ENCODE results near the gene CNTN1. TPM values are rescaled to one million over a fixed set of nuclear protein-coding genes. Genes with fewer than 3 reads are reported as not detected.

The CNTN1 gene
- total RNA-seq, 3 donors from 2014 or later, result not detected

- Mint-ChIP-seq H3K4me1 (ENCODE audit: low read depth) (no peaks in the 10 kb centered on the region), H3K36me3 (ENCODE audit: insufficient read depth) (no peaks in the 10 kb centered on the region), H3K4me3 (no peak overlapping the region), H3K9me3 (peaks cover 3% of the 10 kb centered on the region), H3K27me3 (ENCODE audit: low read depth) (no peaks in the 10 kb centered on the region)
- no peak for DNase-seq
- ATAC-seq, result no peak
These were observed 78.5 kb downstream of the CNTN1 start for GRCh38 chr12:40770781-40771180.

GRCh38 chr12:40775661-40776060, 83.4 kb downstream of the CNTN1 start:
- Mint-ChIP-seq H3K27me3 (ENCODE audit: low read depth) (no peaks in the 10 kb centered on the region), H3K4me1 (ENCODE audit: low read depth) (no peaks in the 10 kb centered on the region), H3K9me3 (no peaks in the 10 kb centered on the region), H3K4me3 (no peak overlapping the region), H3K36me3 (ENCODE audit: insufficient read depth) (no peaks in the 10 kb centered on the region)
- ATAC-seq (no peak), DNase-seq (no peak)

DNA sequence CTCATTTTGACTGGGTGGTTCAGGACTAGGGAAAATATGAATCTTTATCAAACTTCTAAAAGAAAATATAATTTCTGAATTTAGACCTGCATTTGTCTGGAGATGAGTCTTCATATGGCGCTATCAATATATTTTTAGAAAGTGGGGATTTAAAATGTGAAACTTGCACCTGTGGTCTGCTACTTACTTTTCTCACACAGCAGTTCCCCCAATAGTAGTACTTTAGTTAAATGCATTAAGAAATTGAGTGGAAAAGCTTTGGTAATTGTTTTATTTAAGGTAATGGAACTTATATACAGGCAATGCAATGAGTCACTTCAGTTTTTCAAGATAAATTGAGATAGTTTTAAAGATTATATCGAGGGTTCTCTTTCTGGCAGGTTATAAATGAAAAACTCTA, 91.9 kb downstream of the CNTN1 start:
- Mint-ChIP-seq H3K27me3 (ENCODE audit: low read depth) (no peaks in the 10 kb centered on the region), H3K36me3 (ENCODE audit: insufficient read depth) (no peaks in the 10 kb centered on the region), H3K9me3 (no peaks in the 10 kb centered on the region), H3K4me1 (ENCODE audit: low read depth) (no peaks in the 10 kb centered on the region), H3K4me3 (no peak overlapping the region)
- DNase-seq (no peak), ATAC-seq (no peak)

GRCh38 chr12:40788276-40788675, 96.0 kb downstream of the CNTN1 start:
- H3K4me3 Mint-ChIP-seq, result no peak overlapping the region
- DNase-seq (no peak), ATAC-seq (no peak)
- H3K27me3 Mint-ChIP-seq (ENCODE audit: low read depth), result no peaks in the 10 kb centered on the region
- no peaks in the 10 kb centered on the region for H3K4me1 Mint-ChIP-seq (ENCODE audit: low read depth)
- no peaks in the 10 kb centered on the region for H3K9me3 Mint-ChIP-seq
- H3K36me3 Mint-ChIP-seq (ENCODE audit: insufficient read depth), result no peaks in the 10 kb centered on the region

DNA sequence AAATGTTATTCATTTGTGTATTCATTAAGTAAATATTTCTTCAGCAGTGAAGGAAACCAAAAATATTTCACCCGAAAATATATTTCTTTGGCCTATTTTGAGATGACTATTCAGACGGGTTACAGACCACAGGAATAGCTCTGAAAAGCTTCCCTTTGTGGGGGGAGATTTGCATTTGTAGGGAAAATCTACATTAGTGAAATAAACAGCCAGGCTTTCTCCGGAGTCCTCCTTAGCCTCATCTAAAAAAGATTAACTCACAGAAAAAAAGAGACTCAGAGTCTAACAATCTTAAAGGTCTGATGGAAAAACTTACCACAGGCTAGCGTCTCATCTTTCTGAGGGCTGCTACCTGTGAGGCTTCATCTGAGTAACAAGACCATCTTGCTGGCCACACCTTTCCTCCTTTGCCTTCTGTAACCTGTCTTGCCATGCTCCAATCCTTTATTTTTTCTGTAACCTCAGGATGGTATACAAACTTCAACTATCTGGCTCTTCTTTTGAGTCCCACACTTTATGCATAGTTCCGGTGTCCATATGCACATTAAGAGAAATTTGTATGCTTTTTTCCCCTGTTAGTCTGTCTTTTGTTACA, 100.7 kb downstream of the CNTN1 start:
- ATAC-seq, result no peak
- no peak for DNase-seq
- Mint-ChIP-seq H3K27me3 (ENCODE audit: low read depth) (no peaks in the 10 kb centered on the region), H3K9me3 (no peaks in the 10 kb centered on the region), H3K4me1 (ENCODE audit: low read depth) (no peaks in the 10 kb centered on the region), H3K4me3 (no peak overlapping the region), H3K36me3 (ENCODE audit: insufficient read depth) (no peaks in the 10 kb centered on the region)

DNA sequence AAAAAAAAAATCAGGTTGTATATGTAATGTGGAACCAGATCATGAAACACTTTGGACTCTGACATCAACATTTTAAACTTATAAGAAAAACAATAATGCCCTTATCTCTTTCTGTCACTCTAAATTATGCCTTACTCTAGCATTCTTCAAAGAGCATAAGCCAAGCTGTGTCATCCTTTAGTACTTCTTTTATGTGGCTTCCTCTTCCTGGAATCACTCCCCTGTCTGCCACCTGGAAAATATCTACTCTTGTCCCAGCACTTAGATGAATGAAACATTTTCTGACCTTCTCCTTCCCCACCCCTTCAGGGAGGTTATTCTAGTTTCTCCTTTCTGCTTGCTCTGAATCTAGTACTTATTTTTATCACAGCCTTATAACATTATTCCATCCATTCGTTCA, 101.2 kb downstream of the CNTN1 start:
- H3K9me3 Mint-ChIP-seq, result no peaks in the 10 kb centered on the region
- no peaks in the 10 kb centered on the region for H3K27me3 Mint-ChIP-seq (ENCODE audit: low read depth)
- ATAC-seq (no peak), DNase-seq (no peak)
- no peaks in the 10 kb centered on the region for H3K36me3 Mint-ChIP-seq (ENCODE audit: insufficient read depth)
- no peaks in the 10 kb centered on the region for H3K4me1 Mint-ChIP-seq (ENCODE audit: low read depth)
- H3K4me3 Mint-ChIP-seq, result no peak overlapping the region

- H3K4me3 Mint-ChIP-seq, result no peak overlapping the region
- no peaks in the 10 kb centered on the region for H3K27me3 Mint-ChIP-seq (ENCODE audit: low read depth)
- ATAC-seq, result no peak
- no peaks in the 10 kb centered on the region for H3K9me3 Mint-ChIP-seq
- no peaks in the 10 kb centered on the region for H3K4me1 Mint-ChIP-seq (ENCODE audit: low read depth)
- no peak for DNase-seq
- H3K36me3 Mint-ChIP-seq (ENCODE audit: insufficient read depth), result no peaks in the 10 kb centered on the region
These were observed 101.8 kb downstream of the CNTN1 start for GRCh38 chr12:40794087-40794486.

- DNase-seq, result no peak
- Mint-ChIP-seq H3K9me3 (peaks cover 3% of the 10 kb centered on the region), H3K4me3 (no peak overlapping the region), H3K36me3 (ENCODE audit: insufficient read depth) (no peaks in the 10 kb centered on the region), H3K4me1 (ENCODE audit: low read depth) (no peaks in the 10 kb centered on the region), H3K27me3 (ENCODE audit: low read depth) (no peaks in the 10 kb centered on the region)
- no peak for ATAC-seq
These were observed 108.8 kb downstream of the CNTN1 start for GRCh38 chr12:40801082-40801481.

DNA sequence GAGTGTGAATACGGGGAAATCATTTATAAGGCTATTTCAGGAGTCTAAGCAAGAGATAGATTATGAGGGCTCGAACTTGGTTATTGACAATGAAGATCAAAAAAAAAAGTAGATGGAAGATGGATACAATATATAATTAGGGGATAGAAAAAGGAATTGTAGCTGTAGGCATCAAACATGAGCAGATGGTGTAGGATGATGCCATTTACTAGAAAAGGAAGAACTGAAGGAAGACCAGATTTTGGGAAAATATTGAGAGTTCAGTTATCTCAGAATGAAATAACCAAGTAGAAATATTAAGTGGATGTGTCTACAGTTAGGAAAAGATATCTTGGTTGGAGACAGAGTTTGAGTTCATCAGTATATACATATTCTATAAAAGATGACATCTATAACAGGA, 109.6 kb downstream of the CNTN1 start:
- Mint-ChIP-seq H3K4me1 (ENCODE audit: low read depth) (no peaks in the 10 kb centered on the region), H3K9me3 (peaks cover 3% of the 10 kb centered on the region), H3K27me3 (ENCODE audit: low read depth) (no peaks in the 10 kb centered on the region)

DNA sequence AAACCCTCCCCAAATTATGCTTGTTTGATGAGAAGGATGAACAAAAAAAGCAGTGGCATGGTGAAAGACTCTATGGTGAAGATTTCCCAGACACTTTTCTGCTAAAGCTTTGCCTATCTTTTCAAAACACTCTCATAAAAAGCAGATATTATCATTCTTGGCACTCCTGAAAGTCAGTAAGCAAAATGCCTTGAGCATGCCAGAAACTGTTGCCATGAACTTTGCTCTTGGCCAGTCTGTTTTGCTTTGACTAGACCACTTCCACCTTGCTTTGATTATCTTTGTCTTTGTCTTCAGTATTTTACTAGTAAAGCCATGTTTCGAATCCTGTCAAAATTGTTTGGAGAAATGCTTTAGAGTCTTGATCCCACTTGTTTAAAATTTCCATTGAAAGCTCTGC, 110.4 kb downstream of the CNTN1 start:
- Mint-ChIP-seq H3K4me1 (ENCODE audit: low read depth) (no peaks in the 10 kb centered on the region), H3K36me3 (ENCODE audit: insufficient read depth) (no peaks in the 10 kb centered on the region)
- no peak for DNase-seq

More for the DNA sequence above, 109.6 kb downstream of the CNTN1 start:
- no peaks in the 10 kb centered on the region for H3K36me3 Mint-ChIP-seq (ENCODE audit: insufficient read depth)
- no peak overlapping the region for H3K4me3 Mint-ChIP-seq
- DNase-seq (no peak), ATAC-seq (no peak)

DNA sequence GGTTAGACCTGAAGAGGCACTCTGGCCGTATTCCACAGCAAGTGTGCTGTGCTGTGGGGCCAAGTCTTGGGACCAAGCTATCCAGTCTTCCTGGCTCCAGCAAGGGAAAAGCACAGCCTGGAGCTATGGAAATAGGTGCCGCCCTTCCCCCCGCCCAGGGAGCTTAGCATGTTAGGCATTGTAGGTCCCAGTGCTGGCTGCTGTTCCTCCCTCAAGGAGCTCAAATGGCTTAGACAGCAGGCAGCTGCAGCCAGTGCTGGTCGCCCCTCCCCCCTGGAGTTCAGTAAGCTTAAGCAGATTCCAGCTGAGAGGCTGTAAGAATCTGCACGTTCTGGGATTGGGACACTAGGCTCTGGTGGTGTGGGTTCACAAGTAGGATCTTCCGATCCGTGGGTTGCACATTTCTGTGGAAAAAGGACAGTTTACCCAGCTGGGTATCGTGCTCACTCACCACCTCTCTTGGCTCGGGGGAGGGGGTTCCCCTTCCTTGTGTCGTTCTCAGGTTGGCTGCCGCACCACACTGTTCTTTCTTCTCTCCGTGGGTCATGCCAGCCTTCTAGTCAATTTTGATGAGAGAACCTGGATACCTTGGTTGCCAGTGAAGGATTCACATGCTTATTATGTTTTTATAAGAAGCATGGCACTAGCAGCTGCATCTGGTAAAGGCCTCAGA, 127.3 kb downstream of the CNTN1 start:
- no peak for ATAC-seq
- Mint-ChIP-seq H3K27me3 (ENCODE audit: low read depth) (no peaks in the 10 kb centered on the region), H3K9me3 (peaks cover 19% of the 10 kb centered on the region), H3K36me3 (ENCODE audit: insufficient read depth) (no peaks in the 10 kb centered on the region), H3K4me3 (no peak overlapping the region), H3K4me1 (ENCODE audit: low read depth) (no peaks in the 10 kb centered on the region)
- DNase-seq, result no peak

More for the DNA sequence above, 110.4 kb downstream of the CNTN1 start:
- Mint-ChIP-seq H3K4me3 (no peak overlapping the region), H3K27me3 (ENCODE audit: low read depth) (no peaks in the 10 kb centered on the region), H3K9me3 (peaks cover 3% of the 10 kb centered on the region)
- no peak for ATAC-seq

- DNase-seq (no peak), ATAC-seq (no peak)
- no peak overlapping the region for H3K4me3 Mint-ChIP-seq
These were observed 128.7 kb downstream of the CNTN1 start for GRCh38 chr12:40820794-40821484.

GRCh38 chr12:40825156-40825555, 132.9 kb downstream of the CNTN1 start:
- ATAC-seq (no peak), DNase-seq (no peak)
- Mint-ChIP-seq H3K9me3 (no peaks in the 10 kb centered on the region), H3K36me3 (ENCODE audit: insufficient read depth) (no peaks in the 10 kb centered on the region), H3K27me3 (ENCODE audit: low read depth) (no peaks in the 10 kb centered on the region), H3K4me1 (ENCODE audit: low read depth) (no peaks in the 10 kb centered on the region), H3K4me3 (no peak overlapping the region)

More at GRCh38 chr12:40820794-40821484, 128.7 kb downstream of the CNTN1 start:
- no peaks in the 10 kb centered on the region for H3K36me3 Mint-ChIP-seq (ENCODE audit: insufficient read depth)
- H3K4me1 Mint-ChIP-seq (ENCODE audit: low read depth), result no peaks in the 10 kb centered on the region
- peaks cover 19% of the 10 kb centered on the region for H3K9me3 Mint-ChIP-seq
- no peaks in the 10 kb centered on the region for H3K27me3 Mint-ChIP-seq (ENCODE audit: low read depth)

DNA sequence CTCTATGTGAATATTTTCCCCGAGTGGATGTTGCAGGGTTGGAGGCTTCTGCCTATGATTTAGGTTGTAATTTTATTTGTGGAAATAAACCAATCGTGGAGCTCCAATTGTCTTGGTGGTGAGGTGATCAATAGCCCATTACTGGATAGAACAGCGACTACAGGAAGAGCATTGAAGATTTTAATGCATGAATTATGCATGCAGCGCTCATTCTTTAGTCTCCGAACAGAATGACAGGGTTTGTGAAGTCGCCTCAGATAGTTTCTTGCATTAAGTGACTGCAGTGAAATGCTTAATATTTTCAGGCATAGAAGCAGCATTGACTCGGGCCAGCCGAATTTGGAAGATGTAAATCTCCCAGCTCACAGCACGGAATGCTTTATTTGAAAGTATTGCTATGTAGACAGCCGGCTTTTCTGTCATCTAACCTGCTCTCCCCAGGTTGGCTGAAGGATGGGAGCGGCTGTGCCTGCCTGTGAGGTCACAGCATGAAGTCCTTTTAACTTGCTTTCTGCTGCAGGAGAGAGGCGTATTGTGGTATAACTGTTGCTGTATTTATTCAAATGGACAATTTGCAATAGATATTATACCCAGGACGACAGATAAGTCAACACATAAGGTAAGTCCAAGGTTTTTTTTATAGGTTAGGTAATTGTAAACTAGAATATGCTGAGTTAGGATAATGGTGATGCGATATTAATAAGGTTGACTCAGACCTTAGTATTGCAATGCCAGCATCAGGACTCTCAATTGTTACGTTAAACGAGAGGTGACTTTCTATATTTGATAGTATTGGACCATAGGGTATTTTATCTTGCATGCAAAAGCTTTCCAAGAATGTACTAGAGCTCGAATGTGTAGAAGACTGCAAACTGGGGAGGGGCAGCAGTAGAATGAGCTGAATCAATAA, 135.7 kb downstream of the CNTN1 start:
- Mint-ChIP-seq H3K27me3 (ENCODE audit: low read depth) (no peaks in the 10 kb centered on the region), H3K4me3 (no peak overlapping the region), H3K4me1 (ENCODE audit: low read depth) (no peaks in the 10 kb centered on the region), H3K9me3 (no peaks in the 10 kb centered on the region), H3K36me3 (ENCODE audit: insufficient read depth) (no peaks in the 10 kb centered on the region)
- ATAC-seq, result no peak
- no peak for DNase-seq
